ENCODE results near the gene MBIP.

DNA sequence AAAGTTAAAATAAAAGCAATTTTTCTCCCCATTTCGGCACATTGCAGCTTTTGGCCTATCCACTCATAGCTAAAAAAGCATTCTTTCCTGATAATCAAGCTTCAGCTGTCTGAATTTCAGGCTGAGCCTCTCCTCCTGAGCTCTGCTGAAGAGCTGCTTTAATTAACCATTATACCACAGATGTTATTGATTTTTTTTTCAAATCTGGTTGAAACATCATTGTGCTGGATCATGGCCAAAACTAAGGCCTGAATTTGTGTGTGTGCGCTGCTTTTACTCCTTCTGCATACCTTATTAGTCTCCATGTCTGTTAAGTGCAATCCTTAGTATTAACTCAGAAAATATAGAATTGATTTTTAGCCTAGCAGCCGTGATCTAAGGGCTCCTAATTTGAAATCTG lies 52.3 kb downstream of the MBIP start:
- TF ChIP-seq, protein P1, sequence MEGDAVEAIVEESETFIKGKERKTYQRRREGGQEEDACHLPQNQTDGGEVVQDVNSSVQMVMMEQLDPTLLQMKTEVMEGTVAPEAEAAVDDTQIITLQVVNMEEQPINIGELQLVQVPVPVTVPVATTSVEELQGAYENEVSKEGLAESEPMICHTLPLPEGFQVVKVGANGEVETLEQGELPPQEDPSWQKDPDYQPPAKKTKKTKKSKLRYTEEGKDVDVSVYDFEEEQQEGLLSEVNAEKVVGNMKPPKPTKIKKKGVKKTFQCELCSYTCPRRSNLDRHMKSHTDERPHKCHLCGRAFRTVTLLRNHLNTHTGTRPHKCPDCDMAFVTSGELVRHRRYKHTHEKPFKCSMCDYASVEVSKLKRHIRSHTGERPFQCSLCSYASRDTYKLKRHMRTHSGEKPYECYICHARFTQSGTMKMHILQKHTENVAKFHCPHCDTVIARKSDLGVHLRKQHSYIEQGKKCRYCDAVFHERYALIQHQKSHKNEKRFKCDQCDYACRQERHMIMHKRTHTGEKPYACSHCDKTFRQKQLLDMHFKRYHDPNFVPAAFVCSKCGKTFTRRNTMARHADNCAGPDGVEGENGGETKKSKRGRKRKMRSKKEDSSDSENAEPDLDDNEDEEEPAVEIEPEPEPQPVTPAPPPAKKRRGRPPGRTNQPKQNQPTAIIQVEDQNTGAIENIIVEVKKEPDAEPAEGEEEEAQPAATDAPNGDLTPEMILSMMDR (IDR thresholded peaks at IDR 0.05; ENCODE audit: borderline replicate concordance, extremely low read depth, low read length, poor library complexity, severe bottlenecking): no peak
- no peak for TF ChIP-seq EZH2 (IDR thresholded peaks at IDR 0.05; ENCODE audit: borderline replicate concordance, low read depth, low read length, severe bottlenecking)

Measured in DND-41 (cell line).